H1 (cell line): ENCODE results near the gene NDUFS7. TPM values are rescaled to one million over a fixed set of nuclear protein-coding genes. Genes with fewer than 3 reads are reported as not detected.

Experiments
- ASH2L ChIP-seq: fragments of 200-600, 300-600 bp; sonication (generic); IDR thresholded peaks from one replicate; pipeline ENCODE4 v1.7.1; 2017; ENCODE audit warnings: low read length
- CBX8 ChIP-seq: fragments of 300-800, 300-1000 bp; sonication (generic); IDR thresholded peaks from 2 replicates; pipeline ENCODE4 v1.7.1; 2016; ENCODE audit warnings: low read depth, low read length, borderline replicate concordance
- CHD7 ChIP-seq: fragments of 300-600 bp; sonication (generic); IDR thresholded peaks from 2 replicates; pipeline ENCODE4 v1.7.1; 2012; ENCODE audit warnings: low read length, moderate library complexity, mild to moderate bottlenecking, inconsistent platforms; ENCODE audit not compliant: insufficient replicate concordance
- HDAC2 ChIP-seq, 2 experiments: fragments of 300-600 bp in 1 of 2; sonication (generic) in 1 of 2; IDR thresholded peaks; 2 replicates each; pipeline ENCODE4 v1.6.1; 2011 to 2012; ENCODE audit warnings: low read depth in 2 of 2, low read length in 2 of 2, mild to moderate bottlenecking in 2 of 2, moderate library complexity in 2 of 2, borderline replicate concordance in 1 of 2, inconsistent platforms in 1 of 2
- RFX5 ChIP-seq: IDR thresholded peaks from 2 replicates; pipeline ENCODE4 v1.6.1; 2011; ENCODE audit warnings: low read depth, low read length, improper control_type of control experiment, borderline replicate concordance
- SAP30 ChIP-seq: fragments of 300-600 bp; sonication (generic); IDR thresholded peaks from 2 replicates; pipeline ENCODE4 v1.7.1; 2012; ENCODE audit warnings: low read length, moderate library complexity, mild to moderate bottlenecking, inconsistent platforms; ENCODE audit not compliant: insufficient read depth, insufficient replicate concordance
- SP4 ChIP-seq: IDR thresholded peaks from 2 replicates; pipeline ENCODE4 v1.6.1; 2012; ENCODE audit warnings: low read length, inconsistent platforms
- TAF1 ChIP-seq: IDR thresholded peaks from 2 replicates; pipeline ENCODE4 v1.6.1; 2011; ENCODE audit warnings: mild to moderate bottlenecking, low read depth, low read length
- YY1 ChIP-seq: IDR thresholded peaks from 2 replicates; pipeline ENCODE4 v1.6.1; 2011; ENCODE audit warnings: low read depth, mild to moderate bottlenecking, low read length
- polyA plus RNA-seq, 7 experiments: library from polyadenylated mRNA; depleted of rRNA in 3 of 7; stranded (reverse) in 5 of 7; unstranded in 2 of 7; fragments of >200 nt in 5 of 7; fragments of 200-250 nt in 2 of 7; gene quantifications; 1 replicate in 5 of 7; 2 replicates in 1 of 7; 4 replicates in 1 of 7; pipeline versions ENCODE4 v1.2.1 to v1.2.3, GENCODE V29; 2011 to 2013; ENCODE audit warnings: missing spikeins in 2 of 7, mixed read lengths in 2 of 7
- total RNA-seq: library from RNA; stranded (reverse); fragmentation: NEBNext Ultra II Directional; extraction: Animal tissue kit (Norgen Biotek cat#: 25700); gene quantifications from 2 replicates; pipeline ENCODE4 v1.2.1, GENCODE V29; 2021

NDUFS7 gene
- total and polyA plus RNA-seq, 2 of the 8 experiments (the other 6 are each of a cell fraction or from before 2014, with no cell fraction given), result 78.1 to 309 TPM

DNA sequence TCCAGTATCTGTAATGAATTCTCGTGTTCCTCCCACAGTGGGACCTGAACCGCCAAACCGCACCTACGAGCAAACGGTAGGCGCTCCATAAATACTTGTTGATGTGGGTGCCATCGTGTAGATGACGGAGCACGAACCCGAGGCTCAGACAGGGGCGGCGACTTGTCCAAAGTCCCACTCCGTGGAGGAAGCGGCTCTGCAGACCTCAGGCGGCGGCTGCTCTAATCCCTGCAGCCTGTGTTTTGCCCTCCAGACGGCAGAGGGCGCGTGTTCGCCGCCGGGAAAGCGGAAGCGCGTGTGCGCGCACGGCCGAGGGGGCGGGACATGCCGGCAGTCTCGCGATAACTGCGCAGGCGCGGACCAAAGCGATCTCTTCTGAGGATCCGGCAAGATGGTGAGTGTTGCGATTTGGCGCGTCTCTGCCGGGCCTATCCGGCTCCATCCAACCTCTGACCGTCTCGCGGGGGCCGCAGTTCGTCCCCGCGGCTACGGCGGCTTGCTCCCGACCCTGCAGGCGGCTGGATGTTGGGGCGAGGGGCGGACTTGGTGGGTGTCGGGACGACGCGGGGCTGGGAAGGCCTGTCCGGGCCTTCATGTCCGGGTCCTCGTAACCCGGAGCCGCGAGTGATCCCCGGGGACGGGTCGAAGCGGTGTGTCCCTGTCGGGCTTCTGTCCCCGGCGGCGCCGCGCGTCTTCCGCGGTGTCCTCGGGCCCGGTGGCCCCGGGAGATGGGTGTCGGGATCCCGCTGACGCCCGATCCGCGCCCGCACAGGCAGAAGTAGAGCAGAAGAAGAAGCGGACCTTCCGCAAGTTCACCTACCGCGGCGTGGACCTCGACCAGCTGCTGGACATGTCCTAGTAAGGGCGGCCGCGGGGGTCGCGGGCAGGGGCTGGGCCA, 54.6 kb downstream of the NDUFS7 start, which contains the start of gene RPS15 (continued):
- TF ChIP-seq HDAC2 (IDR thresholded peaks at IDR 0.05; ENCODE audit: borderline replicate concordance in 1 of 2, low read depth in 2 of 2, low read length in 2 of 2) (no peak), SP4 (0 out of 2 replicates have a peak, but pooled peaks have one; percentile 42), YY1 (peak; percentile 82), TAF1 (peak; percentile 99), CHD7 (no peak), SAP30 (no peak), ASH2L (no peak), CBX8 (no peak), RFX5 (no peak)
